BE2C (cell line): ENCODE data around the gene ZCCHC13. TPM values are rescaled to one million over a fixed set of nuclear protein-coding genes. Genes with fewer than 3 reads are reported as not detected.
"Not testable (repeated sequence)": the region's sequence is repeated elsewhere in the genome, so short reads cannot be mapped to it uniquely, and the experiment has no call there.

Experiments
- DNase-seq: peaks from one replicate; pipeline ENCODE4 v3.0.0-alpha.2; 2020
- H3K27me3 ChIP-seq: fragments of 250-450 bp; sonication (Bioruptor Pico); 2 replicates; pipeline ENCODE4 v1.5.1; 2020; ENCODE audit warnings: mild to moderate bottlenecking
- H3K36me3 ChIP-seq: fragments of 250-450 bp; sonication (Bioruptor Pico); 2 replicates; pipeline ENCODE4 v1.5.1; 2020; ENCODE audit warnings: mild to moderate bottlenecking
- H3K4me1 ChIP-seq: fragments of 250-450 bp; sonication (Bioruptor Pico); 2 replicates; pipeline ENCODE4 v1.5.1; 2020
- H3K4me3 ChIP-seq: 2 replicates; pipeline ENCODE4 v1.5.1; 2011; ENCODE audit warnings: low read depth, low read length
- H3K9me3 ChIP-seq: fragments of 250-450 bp; sonication (Bioruptor Pico); 2 replicates; pipeline ENCODE4 v1.5.1; 2020
- polyA plus RNA-seq: library from polyadenylated mRNA; unstranded; fragments of >200 nt; gene quantifications from one replicate; pipeline ENCODE4 v1.2.1, GENCODE V29; 2012; ENCODE audit warnings: low read depth, missing spikeins; ENCODE audit not compliant: insufficient read length, insufficient read depth
- TF ChIP-seq, protein P1 (sequence below): IDR thresholded peaks from 2 replicates; pipeline ENCODE4 v1.5.1; 2012; ENCODE audit warnings: mild to moderate bottlenecking, low read depth, low read length

ZCCHC13 gene
- polyA plus RNA-seq = not detected

DNA sequence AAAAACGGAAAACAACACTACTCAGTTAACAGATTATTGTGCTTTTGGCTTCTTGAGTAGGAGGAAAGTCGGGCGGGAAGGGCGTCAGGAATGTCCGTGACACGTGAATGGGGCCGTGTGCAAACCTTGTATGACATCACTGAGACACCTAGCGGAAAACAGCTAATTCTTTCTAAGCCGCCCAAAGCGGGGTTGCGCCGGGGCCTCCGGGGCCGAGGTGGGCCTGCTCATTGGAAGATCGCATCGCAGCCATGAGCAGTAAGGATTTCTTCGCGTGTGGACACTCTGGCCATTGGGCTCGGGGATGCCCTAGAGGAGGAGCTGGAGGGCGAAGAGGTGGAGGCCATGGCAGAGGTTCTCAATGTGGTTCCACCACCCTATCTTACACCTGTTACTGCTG is at the start of gene ZCCHC13:
TSS of gene ZCCHC13 (plus strand) at position 165 of the 400 bp plus-strand sequence. CDS start at position 252, 87 bp downstream.
- DNase-seq = no peak
- Histone ChIP-seq H3K27me3 (no peaks in the 10 kb centered on the region), H3K4me1 (no peaks in the 10 kb centered on the region), H3K4me3 (no peak within 1 kb of the TSS), H3K9me3 (no peaks in the 10 kb centered on the region), H3K36me3 (no peaks in the 10 kb centered on the region)
- TF ChIP-seq, protein P1, sequence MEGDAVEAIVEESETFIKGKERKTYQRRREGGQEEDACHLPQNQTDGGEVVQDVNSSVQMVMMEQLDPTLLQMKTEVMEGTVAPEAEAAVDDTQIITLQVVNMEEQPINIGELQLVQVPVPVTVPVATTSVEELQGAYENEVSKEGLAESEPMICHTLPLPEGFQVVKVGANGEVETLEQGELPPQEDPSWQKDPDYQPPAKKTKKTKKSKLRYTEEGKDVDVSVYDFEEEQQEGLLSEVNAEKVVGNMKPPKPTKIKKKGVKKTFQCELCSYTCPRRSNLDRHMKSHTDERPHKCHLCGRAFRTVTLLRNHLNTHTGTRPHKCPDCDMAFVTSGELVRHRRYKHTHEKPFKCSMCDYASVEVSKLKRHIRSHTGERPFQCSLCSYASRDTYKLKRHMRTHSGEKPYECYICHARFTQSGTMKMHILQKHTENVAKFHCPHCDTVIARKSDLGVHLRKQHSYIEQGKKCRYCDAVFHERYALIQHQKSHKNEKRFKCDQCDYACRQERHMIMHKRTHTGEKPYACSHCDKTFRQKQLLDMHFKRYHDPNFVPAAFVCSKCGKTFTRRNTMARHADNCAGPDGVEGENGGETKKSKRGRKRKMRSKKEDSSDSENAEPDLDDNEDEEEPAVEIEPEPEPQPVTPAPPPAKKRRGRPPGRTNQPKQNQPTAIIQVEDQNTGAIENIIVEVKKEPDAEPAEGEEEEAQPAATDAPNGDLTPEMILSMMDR = no peak

GRCh38 chrX:74258111-74258510 is 45.9 kb upstream of the ZCCHC13 start:
- not testable (repeated sequence) for H3K27me3 ChIP-seq, DNase-seq, H3K4me1 ChIP-seq, H3K9me3 ChIP-seq, H3K4me3 ChIP-seq
- H3K36me3 ChIP-seq = peaks cover 11% of the 10 kb centered on the region

DNA sequence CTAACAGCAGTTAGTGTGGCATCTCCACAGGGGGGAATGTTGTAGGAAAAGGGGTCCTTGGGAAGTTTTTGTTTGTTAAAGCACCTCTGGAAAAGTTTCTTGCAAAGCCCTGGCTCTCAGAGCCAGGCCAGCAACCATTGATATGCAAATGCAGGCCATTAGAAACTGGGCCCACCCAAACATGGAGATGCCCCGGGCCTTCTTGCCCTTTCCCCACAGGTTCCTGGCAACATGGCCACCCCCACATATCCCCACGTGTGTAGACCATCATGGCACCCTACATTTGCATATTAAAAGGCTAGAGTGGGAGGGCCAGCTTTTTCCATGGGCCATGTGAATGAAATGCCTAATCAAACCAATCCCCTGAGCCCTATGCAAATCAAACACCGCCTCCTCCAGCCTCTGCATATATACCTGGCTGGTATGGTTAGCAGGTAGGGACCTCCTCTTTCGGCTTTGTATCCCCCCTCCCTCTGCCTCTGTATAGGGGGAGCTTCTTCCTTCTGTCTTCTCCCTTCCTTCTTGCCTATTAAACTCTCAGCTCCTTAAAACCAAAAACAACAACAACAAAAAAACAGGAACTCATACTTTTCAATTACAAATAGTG is 44.0 kb upstream of the ZCCHC13 start:
- no peaks in the 10 kb centered on the region for H3K4me1 ChIP-seq
- no peaks in the 10 kb centered on the region for H3K27me3 ChIP-seq
- no peak overlapping the region for H3K4me3 ChIP-seq
- no peaks in the 10 kb centered on the region for H3K9me3 ChIP-seq
- TF ChIP-seq, protein P1 = no peak
- peaks cover 11% of the 10 kb centered on the region for H3K36me3 ChIP-seq
- no peak for DNase-seq

DNA sequence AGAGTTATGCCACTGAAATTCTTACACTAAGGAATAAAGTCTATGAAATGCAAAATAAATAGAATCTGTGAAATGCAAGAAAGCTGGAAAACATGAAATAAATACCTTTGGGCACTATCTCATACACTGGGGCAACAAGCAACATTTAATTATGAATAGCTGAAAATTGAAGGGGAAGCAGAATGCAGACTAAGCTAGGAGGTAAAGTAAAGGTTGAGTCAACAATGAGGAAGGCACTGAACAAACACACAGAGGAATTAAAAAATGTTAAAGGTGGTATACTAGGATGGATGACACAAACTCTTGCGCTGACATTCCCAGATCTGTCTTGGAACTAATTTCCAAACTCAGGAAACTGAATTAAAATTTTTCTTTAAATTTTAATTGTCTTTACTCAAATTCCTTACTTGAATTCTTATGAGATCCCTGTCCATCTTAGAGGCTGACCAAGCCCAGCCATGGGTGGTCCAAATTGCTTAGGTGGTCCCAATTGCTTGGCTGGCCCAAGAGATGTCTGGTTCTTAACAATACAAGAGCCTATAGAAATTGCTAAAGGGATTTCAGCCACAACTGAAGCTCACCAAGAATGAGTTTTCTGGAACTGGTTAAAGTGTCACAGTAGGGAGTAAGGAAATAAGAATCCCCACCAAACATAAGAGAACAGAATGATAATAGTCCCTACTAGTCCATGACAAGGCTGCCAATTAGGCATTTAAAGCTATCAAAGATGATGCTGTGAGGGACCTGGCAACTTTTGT is 41.3 kb upstream of the ZCCHC13 start:
- TF ChIP-seq, protein P1 = no peak
- Histone ChIP-seq H3K36me3 (peaks cover 11% of the 10 kb centered on the region), H3K4me1 (no peaks in the 10 kb centered on the region), H3K9me3 (no peaks in the 10 kb centered on the region), H3K27me3 (no peaks in the 10 kb centered on the region), H3K4me3 (no peak overlapping the region)
- no peak for DNase-seq

DNA sequence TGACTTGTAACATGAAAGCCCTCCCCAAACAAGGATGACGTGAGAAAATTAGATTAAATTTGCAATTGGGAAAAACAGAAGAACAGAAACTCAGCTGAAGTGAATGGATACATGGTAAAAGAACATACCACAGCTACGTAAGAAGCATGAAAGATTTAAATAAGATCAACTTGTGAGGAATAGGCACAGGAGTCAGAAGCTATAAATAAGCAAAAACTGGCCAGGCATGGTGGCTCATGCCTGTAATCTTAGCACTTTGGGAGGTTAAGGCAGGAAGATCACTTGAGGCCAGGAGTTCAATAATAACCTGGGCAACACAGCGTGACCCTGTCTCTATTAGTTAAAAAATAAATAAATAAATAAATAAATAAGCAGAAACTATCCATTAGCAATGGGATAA is 33.6 kb upstream of the ZCCHC13 start:
- TF ChIP-seq, protein P1 = no peak
- H3K36me3 ChIP-seq = peaks cover 10% of the 10 kb centered on the region
- H3K4me3 ChIP-seq = no peak overlapping the region
- no peaks in the 10 kb centered on the region for H3K9me3 ChIP-seq
- no peaks in the 10 kb centered on the region for H3K4me1 ChIP-seq
- no peak for DNase-seq
- no peaks in the 10 kb centered on the region for H3K27me3 ChIP-seq

DNA sequence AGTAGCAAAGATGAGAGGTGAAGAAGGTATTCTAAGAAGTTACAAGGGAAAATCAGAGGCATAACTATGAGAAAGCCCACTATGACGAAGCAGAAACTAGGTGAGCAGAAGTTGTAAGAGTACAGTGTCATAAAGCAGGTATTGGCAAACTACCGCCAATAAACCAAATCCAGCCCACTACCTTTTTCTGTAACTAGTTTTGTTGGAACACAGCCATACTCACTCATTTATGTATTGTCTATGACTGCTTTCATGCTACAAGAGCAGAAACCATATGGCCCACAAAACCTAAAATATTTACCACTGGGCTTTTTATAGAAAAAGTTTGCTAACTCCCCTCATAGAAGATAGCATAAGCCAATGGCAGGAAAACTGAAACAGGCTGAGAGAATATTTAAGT is 31.8 kb upstream of the ZCCHC13 start:
- Histone ChIP-seq H3K36me3 (peaks cover 12% of the 10 kb centered on the region), H3K27me3 (no peaks in the 10 kb centered on the region), H3K9me3 (no peaks in the 10 kb centered on the region), H3K4me1 (no peaks in the 10 kb centered on the region), H3K4me3 (no peak overlapping the region)
- TF ChIP-seq, protein P1 = no peak
- DNase-seq = no peak
